Lung (tissue), 12 donors: ENCODE measurements around the gene CACNA1C. TPM values are rescaled to one million over a fixed set of nuclear protein-coding genes. Genes with fewer than 3 reads are reported as not detected.

Experiments
- ATAC-seq: fragments of 200-7000 bp; cut with Tn5 transposase; one replicate; pipeline ENCODE4 v1.9.1; 2020; ENCODE audit warnings: moderate number of reproducible peaks; ENCODE audit not compliant: insufficient read depth, low FRiP score
- DNase-seq, 3 donors: peaks; one replicate each; pipeline ENCODE4 v3.0.0-alpha.2; 2013 to 2017
- H3K27ac ChIP-seq, 2 donors: one replicate each; pipeline ENCODE4 v1.5.1; 2013; ENCODE audit warnings: mild to moderate bottlenecking in 2 of 2, moderate library complexity in 2 of 2, control low read depth in 1 of 2, inconsistent platforms in 1 of 2, low read depth in 1 of 2, low read length in 1 of 2
- H3K27me3 ChIP-seq, 3 donors: one replicate each; pipeline ENCODE4 v1.5.1; 2013; ENCODE audit warnings: low read length in 2 of 3; ENCODE audit not compliant: control insufficient read depth in 3 of 3, insufficient read depth in 3 of 3
- H3K36me3 ChIP-seq, 4 donors: one replicate each; pipeline ENCODE4 v1.5.1; 2013; ENCODE audit warnings: low read length in 4 of 4, mild to moderate bottlenecking in 1 of 4, moderate library complexity in 1 of 4; ENCODE audit not compliant: control insufficient read depth in 4 of 4, insufficient read depth in 4 of 4
- H3K4me1 ChIP-seq, 5 donors: one replicate each; pipeline ENCODE4 v1.5.1; 2013; ENCODE audit warnings: low read length in 5 of 5, mild to moderate bottlenecking in 2 of 5, moderate library complexity in 1 of 5; ENCODE audit not compliant: control insufficient read depth in 5 of 5, insufficient read depth in 5 of 5
- H3K4me3 ChIP-seq: one replicate; pipeline ENCODE4 v1.5.1; 2013; ENCODE audit warnings: mild to moderate bottlenecking, control low read depth, moderate library complexity
- H3K9ac ChIP-seq, 2 donors: one replicate each; pipeline ENCODE4 v1.5.1; 2013; ENCODE audit warnings: low read length in 2 of 2, control low read depth in 1 of 2; ENCODE audit not compliant: insufficient read depth in 1 of 2
- H3K9me3 ChIP-seq, 4 donors: one replicate each; pipeline ENCODE4 v1.5.1; 2013; ENCODE audit warnings: low read length in 3 of 4, mild to moderate bottlenecking in 1 of 4, moderate library complexity in 1 of 4; ENCODE audit not compliant: control insufficient read depth in 4 of 4, insufficient read depth in 3 of 4
- WGBS, 2 donors: extraction: QIAGEN DNeasy Blood & Tissue Kit; methylation state at CpG; one replicate each; pipeline ENCODE4 v1.1.7; 2013; 5-methylcytosine and 5-hydroxymethylcytosine counted together
- polyA plus RNA-seq, 2 donors: library from polyadenylated mRNA; stranded (reverse); fragments of 200-250 nt; gene quantifications; one replicate each; pipeline ENCODE4 v1.2.1, GENCODE V29; 2013
- total RNA-seq, 2 donors: library from RNA; depleted of rRNA in 1 of 2; stranded (reverse); fragments of >200 nt in 1 of 2; gene quantifications; one replicate each; pipeline ENCODE4 v1.2.1, GENCODE V29; 2014 to 2021
- TF ChIP-seq, protein P1 (sequence below): IDR thresholded peaks from 2 replicates; pipeline ENCODE4 v1.5.1; 2012; ENCODE audit warnings: mild to moderate bottlenecking; ENCODE audit errors: control extremely low read depth, extremely low read depth
- donor health status: control.
- donor health status: control.
- donor health status: Bipolar disorder and iron deficiency.
- donor health status: healthy.
- donor health status: DM: yes; HTN: yes; CAD: no.

CACNA1C gene
- total and polyA plus RNA-seq, 4 donors: 3.2 to 17.5 (median 7.5) TPM

DNA sequence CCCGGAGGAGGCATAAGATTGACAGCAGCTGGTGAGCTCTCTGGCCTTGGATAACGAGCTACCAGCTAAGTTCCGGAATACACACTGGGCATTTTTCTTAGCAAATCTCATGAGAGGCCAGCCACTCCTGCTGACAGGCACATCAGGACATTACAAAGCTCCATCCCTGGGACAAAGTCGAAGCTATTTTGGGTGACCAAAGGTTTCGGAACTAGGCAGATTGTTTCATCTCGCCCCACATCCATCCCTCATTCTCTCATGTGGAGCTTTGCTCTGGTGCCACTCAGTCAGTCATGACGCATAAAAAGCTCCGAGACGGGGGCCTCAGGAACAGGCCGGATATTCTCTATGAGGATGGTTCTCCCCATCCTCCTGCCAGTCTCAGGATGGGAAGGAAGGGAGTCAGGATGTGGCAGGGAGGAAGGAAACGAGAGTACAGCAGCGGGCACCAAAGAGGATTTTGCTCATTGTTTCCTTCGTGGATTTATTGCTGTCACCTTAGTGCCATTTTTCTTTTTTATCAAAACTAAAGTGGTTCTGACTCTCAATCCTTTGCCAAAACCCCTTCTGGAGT, 488.9 kb downstream of the CACNA1C start:
- H3K36me3 ChIP-seq: peaks cover 0 to 8% (median 4%) of the 10 kb centered on the region in 4 donors
- H3K4me1 ChIP-seq: peaks cover 0 to 7% (median 0%) of the 10 kb centered on the region in 5 donors
- H3K27ac ChIP-seq: no peak overlapping the region
- TF ChIP-seq, protein P1, sequence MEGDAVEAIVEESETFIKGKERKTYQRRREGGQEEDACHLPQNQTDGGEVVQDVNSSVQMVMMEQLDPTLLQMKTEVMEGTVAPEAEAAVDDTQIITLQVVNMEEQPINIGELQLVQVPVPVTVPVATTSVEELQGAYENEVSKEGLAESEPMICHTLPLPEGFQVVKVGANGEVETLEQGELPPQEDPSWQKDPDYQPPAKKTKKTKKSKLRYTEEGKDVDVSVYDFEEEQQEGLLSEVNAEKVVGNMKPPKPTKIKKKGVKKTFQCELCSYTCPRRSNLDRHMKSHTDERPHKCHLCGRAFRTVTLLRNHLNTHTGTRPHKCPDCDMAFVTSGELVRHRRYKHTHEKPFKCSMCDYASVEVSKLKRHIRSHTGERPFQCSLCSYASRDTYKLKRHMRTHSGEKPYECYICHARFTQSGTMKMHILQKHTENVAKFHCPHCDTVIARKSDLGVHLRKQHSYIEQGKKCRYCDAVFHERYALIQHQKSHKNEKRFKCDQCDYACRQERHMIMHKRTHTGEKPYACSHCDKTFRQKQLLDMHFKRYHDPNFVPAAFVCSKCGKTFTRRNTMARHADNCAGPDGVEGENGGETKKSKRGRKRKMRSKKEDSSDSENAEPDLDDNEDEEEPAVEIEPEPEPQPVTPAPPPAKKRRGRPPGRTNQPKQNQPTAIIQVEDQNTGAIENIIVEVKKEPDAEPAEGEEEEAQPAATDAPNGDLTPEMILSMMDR: no peak
- 65 to 76% methylated on average over 13 of the region's 13 CpGs for WGBS, 2 donors
- H3K4me3 ChIP-seq: no peak overlapping the region
- no peak for DNase-seq
- no peak overlapping the region for H3K9ac ChIP-seq
- peaks cover 0 to 8% (median 1%) of the 10 kb centered on the region in 4 donors for H3K9me3 ChIP-seq
- no peak for ATAC-seq
- H3K27me3 ChIP-seq: no peaks in the 10 kb centered on the region

DNA sequence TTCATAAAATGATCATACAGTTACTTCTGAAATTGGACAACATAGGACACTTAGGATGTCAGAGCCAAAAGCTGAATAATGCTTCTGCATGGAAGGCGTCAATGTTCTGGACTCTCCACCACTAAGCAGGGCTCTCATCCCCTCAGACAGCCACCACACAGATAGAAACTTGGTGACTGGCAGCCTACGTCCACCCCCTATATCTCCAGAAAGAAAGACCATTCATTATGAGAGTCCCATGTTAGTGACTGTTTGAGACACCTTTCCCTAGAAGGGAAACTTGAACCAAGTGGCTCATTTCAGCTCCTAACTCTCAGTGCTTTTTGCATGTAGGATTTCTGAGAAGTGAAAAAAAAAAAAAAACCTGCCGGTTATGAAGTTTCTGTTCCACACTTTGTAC, 491.0 kb downstream of the CACNA1C start:
- WGBS, 2 donors: 73 to 78% methylated on average over 3 of the region's 3 CpGs

DNA sequence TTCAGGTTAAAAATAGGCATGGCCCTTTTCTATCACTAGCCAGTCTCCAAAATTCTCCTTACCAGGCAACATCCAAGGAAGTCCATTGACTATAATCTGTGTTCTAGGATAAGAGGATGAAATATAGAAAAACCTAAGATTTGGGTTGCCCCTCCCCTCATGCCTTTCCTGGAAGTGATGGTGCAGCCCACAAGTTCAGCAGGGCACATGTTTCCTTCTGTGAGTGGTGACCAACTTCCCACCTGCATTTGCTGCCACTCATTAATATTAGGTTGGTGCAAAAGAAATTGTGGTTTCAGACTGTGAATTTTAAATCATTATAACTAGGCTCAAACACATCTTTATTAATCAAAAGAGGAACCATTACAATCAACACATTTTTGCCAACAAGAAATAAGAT, 491.4 kb downstream of the CACNA1C start:
- Histone ChIP-seq H3K4me3 (no peak overlapping the region), H3K9ac (no peak overlapping the region), H3K9me3 (peaks cover 0 to 10% (median 1%) of the 10 kb centered on the region in 4 donors), H3K27ac (no peak overlapping the region), H3K4me1 (peaks cover 0 to 7% (median 0%) of the 10 kb centered on the region in 5 donors), H3K27me3 (no peaks in the 10 kb centered on the region), H3K36me3 (peaks cover 0 to 8% (median 4%) of the 10 kb centered on the region in 4 donors)
- TF ChIP-seq, protein P1: no peak
- DNase-seq (no peak), ATAC-seq (no peak)

More for the DNA sequence above, 491.0 kb downstream of the CACNA1C start:
- DNase-seq: no peak
- TF ChIP-seq, protein P1: no peak
- Histone ChIP-seq H3K36me3 (peaks cover 0 to 8% (median 4%) of the 10 kb centered on the region in 4 donors), H3K9ac (no peak overlapping the region), H3K4me3 (no peak overlapping the region), H3K4me1 (peaks cover 0 to 7% (median 0%) of the 10 kb centered on the region in 5 donors), H3K27me3 (no peaks in the 10 kb centered on the region), H3K9me3 (peaks cover 0 to 10% (median 1%) of the 10 kb centered on the region in 4 donors), H3K27ac (no peak overlapping the region)
- no peak for ATAC-seq
